ENCODE data around the gene CDK6. TPM values are rescaled to one million over a fixed set of nuclear protein-coding genes. Genes with fewer than 3 reads are reported as not detected.

CDK6 gene
- total and polyA plus RNA-seq, 2 of the 8 experiments (the other 6 are each of a cell fraction or from before 2014, with no cell fraction given), result 5.9 to 18.9 TPM

DNA sequence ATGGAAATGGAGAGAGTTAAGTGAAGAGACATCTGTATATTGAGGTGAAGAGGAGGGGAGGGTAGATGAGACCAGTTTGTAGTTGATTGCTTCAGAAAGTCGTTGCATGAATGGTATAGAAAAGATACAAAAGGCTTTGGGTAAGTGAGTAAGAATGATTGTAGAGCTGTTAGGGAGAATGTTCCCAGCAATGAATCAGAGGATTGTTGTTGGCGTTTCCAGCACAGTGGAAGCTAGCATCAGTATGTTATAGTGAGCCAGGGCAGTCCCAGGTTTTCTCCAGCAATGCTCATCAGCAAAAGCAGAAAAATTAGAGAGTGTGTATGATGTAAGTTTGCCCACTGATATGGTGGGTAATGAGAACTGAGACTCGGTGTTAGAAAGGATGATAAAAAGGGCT lies 15.4 kb upstream of the CDK6 start (continued):
- TF ChIP-seq, protein P1, sequence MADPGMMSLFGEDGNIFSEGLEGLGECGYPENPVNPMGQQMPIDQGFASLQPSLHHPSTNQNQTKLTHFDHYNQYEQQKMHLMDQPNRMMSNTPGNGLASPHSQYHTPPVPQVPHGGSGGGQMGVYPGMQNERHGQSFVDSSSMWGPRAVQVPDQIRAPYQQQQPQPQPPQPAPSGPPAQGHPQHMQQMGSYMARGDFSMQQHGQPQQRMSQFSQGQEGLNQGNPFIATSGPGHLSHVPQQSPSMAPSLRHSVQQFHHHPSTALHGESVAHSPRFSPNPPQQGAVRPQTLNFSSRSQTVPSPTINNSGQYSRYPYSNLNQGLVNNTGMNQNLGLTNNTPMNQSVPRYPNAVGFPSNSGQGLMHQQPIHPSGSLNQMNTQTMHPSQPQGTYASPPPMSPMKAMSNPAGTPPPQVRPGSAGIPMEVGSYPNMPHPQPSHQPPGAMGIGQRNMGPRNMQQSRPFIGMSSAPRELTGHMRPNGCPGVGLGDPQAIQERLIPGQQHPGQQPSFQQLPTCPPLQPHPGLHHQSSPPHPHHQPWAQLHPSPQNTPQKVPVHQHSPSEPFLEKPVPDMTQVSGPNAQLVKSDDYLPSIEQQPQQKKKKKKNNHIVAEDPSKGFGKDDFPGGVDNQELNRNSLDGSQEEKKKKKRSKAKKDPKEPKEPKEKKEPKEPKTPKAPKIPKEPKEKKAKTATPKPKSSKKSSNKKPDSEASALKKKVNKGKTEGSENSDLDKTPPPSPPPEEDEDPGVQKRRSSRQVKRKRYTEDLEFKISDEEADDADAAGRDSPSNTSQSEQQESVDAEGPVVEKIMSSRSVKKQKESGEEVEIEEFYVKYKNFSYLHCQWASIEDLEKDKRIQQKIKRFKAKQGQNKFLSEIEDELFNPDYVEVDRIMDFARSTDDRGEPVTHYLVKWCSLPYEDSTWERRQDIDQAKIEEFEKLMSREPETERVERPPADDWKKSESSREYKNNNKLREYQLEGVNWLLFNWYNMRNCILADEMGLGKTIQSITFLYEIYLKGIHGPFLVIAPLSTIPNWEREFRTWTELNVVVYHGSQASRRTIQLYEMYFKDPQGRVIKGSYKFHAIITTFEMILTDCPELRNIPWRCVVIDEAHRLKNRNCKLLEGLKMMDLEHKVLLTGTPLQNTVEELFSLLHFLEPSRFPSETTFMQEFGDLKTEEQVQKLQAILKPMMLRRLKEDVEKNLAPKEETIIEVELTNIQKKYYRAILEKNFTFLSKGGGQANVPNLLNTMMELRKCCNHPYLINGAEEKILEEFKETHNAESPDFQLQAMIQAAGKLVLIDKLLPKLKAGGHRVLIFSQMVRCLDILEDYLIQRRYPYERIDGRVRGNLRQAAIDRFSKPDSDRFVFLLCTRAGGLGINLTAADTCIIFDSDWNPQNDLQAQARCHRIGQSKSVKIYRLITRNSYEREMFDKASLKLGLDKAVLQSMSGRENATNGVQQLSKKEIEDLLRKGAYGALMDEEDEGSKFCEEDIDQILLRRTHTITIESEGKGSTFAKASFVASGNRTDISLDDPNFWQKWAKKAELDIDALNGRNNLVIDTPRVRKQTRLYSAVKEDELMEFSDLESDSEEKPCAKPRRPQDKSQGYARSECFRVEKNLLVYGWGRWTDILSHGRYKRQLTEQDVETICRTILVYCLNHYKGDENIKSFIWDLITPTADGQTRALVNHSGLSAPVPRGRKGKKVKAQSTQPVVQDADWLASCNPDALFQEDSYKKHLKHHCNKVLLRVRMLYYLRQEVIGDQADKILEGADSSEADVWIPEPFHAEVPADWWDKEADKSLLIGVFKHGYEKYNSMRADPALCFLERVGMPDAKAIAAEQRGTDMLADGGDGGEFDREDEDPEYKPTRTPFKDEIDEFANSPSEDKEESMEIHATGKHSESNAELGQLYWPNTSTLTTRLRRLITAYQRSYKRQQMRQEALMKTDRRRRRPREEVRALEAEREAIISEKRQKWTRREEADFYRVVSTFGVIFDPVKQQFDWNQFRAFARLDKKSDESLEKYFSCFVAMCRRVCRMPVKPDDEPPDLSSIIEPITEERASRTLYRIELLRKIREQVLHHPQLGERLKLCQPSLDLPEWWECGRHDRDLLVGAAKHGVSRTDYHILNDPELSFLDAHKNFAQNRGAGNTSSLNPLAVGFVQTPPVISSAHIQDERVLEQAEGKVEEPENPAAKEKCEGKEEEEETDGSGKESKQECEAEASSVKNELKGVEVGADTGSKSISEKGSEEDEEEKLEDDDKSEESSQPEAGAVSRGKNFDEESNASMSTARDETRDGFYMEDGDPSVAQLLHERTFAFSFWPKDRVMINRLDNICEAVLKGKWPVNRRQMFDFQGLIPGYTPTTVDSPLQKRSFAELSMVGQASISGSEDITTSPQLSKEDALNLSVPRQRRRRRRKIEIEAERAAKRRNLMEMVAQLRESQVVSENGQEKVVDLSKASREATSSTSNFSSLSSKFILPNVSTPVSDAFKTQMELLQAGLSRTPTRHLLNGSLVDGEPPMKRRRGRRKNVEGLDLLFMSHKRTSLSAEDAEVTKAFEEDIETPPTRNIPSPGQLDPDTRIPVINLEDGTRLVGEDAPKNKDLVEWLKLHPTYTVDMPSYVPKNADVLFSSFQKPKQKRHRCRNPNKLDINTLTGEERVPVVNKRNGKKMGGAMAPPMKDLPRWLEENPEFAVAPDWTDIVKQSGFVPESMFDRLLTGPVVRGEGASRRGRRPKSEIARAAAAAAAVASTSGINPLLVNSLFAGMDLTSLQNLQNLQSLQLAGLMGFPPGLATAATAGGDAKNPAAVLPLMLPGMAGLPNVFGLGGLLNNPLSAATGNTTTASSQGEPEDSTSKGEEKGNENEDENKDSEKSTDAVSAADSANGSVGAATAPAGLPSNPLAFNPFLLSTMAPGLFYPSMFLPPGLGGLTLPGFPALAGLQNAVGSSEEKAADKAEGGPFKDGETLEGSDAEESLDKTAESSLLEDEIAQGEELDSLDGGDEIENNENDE (IDR thresholded peaks at IDR 0.05; ENCODE audit: insufficient replicate concordance, low read length), result no peak
- no peak for TF ChIP-seq NANOG (IDR thresholded peaks at IDR 0.05; ENCODE audit: insufficient read depth, low read depth, low read length, poor library complexity, severe bottlenecking)
- no peak for TF ChIP-seq KDM5A (IDR thresholded peaks at IDR 0.05; ENCODE audit: low read length)
- TF ChIP-seq, protein P2, sequence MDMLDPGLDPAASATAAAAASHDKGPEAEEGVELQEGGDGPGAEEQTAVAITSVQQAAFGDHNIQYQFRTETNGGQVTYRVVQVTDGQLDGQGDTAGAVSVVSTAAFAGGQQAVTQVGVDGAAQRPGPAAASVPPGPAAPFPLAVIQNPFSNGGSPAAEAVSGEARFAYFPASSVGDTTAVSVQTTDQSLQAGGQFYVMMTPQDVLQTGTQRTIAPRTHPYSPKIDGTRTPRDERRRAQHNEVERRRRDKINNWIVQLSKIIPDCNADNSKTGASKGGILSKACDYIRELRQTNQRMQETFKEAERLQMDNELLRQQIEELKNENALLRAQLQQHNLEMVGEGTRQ (IDR thresholded peaks at IDR 0.05; ENCODE audit: low read length), result no peak
- TF ChIP-seq, protein P3, sequence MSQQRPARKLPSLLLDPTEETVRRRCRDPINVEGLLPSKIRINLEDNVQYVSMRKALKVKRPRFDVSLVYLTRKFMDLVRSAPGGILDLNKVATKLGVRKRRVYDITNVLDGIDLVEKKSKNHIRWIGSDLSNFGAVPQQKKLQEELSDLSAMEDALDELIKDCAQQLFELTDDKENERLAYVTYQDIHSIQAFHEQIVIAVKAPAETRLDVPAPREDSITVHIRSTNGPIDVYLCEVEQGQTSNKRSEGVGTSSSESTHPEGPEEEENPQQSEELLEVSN (IDR thresholded peaks at IDR 0.05), result no peak
- TF ChIP-seq TBP (IDR thresholded peaks at IDR 0.05; ENCODE audit: low read depth, low read length), result no peak
- no peak for TF ChIP-seq NRF1 (IDR thresholded peaks at IDR 0.05; ENCODE audit: low read depth, low read length)
- no peak for TF ChIP-seq EP300 (IDR thresholded peaks at IDR 0.05; ENCODE audit: borderline replicate concordance in 1 of 2, low read depth in 2 of 2, low read length in 2 of 2)
- TF ChIP-seq ZNF274 (IDR thresholded peaks at IDR 0.05; ENCODE audit: borderline replicate concordance, extremely low read depth, low read length), result no peak

Measured in H1 (cell line).